GM20000 (cell line): ENCODE data around the gene MYO3B.

Experiments used
- DNase-seq: peaks from one replicate; pipeline ENCODE4 v3.0.0; 2012; ENCODE audit warnings: low spot score
- TF ChIP-seq, protein P1 (sequence below): IDR thresholded peaks from 2 replicates; pipeline ENCODE4 v1.5.1; 2012; ENCODE audit warnings: mild to moderate bottlenecking, control low read depth; ENCODE audit errors: extremely low read depth, missing control alignments

Gene MYO3B

DNA sequence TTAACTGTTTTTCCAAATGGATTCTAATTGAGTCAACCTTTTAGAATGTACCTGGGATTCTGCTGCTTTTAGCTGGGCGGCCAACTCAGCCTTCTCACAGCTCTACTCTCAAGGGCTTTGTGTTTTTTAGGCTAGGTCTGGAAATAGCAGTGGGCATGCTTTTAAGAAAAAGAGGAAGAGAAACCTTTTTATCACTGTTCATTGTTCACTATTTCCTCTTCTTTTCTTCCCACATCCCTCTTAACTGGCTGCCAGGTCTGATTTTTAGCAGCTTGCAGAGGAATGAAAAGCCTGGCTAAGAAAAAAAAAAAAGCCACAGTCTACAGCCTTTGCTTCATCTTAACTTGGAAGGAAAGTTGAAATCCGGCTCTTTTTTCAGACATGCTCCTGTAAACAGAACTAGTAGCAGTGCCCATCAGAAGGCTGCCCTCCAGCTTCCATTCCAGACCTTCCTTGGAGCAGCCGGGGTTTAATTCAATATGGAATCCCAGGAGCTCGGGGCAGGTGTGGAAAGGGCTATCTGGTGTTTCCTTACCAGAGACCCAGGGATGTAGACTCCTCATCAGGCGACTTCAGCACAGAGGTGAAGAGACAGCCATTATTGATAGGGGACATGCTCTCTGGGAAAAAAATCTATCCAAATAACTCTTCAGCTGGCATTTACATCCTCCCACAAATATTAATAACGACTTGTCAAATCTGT is 230.7 kb downstream of the MYO3B start:
- TF ChIP-seq, protein P1, sequence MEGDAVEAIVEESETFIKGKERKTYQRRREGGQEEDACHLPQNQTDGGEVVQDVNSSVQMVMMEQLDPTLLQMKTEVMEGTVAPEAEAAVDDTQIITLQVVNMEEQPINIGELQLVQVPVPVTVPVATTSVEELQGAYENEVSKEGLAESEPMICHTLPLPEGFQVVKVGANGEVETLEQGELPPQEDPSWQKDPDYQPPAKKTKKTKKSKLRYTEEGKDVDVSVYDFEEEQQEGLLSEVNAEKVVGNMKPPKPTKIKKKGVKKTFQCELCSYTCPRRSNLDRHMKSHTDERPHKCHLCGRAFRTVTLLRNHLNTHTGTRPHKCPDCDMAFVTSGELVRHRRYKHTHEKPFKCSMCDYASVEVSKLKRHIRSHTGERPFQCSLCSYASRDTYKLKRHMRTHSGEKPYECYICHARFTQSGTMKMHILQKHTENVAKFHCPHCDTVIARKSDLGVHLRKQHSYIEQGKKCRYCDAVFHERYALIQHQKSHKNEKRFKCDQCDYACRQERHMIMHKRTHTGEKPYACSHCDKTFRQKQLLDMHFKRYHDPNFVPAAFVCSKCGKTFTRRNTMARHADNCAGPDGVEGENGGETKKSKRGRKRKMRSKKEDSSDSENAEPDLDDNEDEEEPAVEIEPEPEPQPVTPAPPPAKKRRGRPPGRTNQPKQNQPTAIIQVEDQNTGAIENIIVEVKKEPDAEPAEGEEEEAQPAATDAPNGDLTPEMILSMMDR = no peak
- no peak for DNase-seq

DNA sequence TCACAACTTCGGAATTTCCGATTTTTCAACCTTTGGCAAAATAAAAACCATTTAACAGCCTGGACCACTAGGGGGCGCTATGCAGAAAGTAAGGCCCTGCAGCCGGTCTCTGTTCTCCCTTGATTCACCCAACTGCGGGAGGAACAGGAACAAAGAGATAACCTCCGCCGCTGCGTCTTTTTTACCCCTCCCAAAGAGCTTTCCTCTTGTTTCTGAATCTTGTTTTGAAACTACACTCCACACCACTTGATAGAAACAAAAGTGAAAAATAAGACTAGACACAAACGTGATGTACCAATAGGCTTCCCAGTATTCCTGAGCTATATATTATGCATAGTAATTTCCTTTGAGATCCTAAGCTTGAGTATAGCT is 231.2 kb downstream of the MYO3B start:
- TF ChIP-seq, protein P1 = peak; percentile 63
- peak; percentile 41 for DNase-seq

DNA sequence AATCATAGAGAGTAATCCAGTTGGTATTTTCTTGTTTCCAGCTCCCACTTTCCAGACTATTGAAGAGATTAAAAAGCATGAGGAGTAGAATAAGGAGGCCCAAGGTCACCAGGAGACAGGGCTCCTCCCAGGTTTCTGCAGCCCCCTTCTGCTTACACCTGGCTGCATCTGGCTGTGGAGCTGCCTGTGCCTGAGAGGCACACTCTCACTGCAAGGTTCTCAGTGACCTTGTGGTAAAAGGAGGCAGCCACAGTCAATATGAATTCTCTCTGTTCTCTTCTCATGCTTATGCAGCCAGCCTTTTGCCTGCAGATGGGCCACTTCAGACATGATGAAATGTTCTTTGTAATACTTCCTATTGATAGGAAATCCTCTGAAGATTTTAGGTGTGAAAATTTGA is 233.7 kb downstream of the MYO3B start:
- DNase-seq = no peak

DNA sequence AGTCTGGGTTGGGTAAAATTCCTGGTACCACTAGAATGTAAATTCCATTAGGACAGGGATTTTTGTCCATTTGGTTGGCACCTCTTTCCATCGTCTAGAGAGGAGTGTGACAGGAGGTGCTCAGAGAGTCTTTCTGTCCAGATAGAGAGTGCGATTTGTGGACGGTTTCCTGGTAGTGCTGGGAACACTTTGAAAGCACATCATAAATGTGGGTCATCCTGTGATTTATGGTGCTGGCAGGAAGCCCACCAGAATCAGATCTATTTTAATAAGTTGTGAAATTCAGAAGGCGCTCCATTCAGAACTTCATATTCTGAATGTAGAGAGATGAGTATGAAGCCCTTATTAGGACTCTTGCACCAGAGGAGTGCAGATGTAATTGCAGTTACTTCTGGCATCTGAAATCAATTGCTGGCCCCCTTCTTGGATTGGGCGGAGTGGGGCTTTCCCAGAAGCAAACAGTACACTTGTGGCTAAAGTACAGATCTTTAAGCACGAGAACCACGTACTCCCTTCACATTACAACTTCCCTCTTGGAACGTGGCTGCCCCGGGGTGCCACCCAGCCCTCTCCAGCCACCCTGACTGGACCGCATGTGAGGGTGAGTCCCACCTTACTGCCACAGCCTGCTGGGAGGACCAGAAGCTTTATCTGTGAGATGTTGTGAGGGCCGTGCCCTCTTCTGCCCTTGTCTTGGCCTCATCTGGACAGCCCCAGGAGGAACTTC is 243.2 kb downstream of the MYO3B start:
- no peak for DNase-seq
- TF ChIP-seq, protein P1 = no peak

More for the DNA sequence above, 233.7 kb downstream of the MYO3B start:
- TF ChIP-seq, protein P1 = no peak

DNA sequence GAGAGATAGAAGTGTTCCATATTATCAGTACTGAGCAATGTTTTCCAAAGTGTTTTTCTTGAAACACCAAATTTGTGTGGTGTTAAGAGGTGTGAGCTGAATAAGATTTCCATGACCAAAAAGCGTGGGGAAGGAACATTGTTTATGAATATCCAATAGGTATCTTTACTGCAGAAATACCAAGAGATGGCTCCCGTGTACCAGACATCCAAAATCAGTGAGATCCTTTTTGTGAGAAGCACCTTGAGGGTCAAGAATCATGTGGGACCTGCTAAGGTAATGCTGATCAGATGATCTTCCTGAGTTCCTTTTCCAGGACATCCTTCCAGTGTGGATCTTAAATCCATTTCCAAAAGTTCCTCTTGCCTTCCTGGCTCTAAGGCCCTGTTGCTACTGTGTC is 246.0 kb downstream of the MYO3B start:
- TF ChIP-seq, protein P1 = no peak
- DNase-seq = no peak

DNA sequence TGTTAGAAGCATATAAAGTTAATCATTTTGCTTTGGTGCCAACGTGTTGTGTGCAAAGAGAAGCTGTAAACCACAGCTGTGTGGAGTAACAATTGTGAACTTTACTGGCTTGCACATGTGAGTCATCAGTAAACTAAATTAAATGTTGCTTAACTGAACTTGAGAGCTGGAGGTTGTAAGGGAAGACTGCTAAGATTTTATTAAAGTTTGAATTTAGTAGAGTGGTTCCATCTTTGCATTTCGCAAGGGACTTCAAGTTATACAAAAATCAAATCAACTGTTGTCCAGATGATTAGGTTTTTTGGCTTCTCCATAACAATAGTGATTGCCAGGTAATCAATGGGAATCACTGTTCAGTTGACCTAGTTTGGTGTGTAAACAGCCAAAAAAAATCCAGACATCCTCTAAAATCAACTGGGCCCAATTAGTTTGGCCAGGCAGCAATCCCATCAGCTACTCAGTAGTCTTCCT is 247.4 kb downstream of the MYO3B start:
- TF ChIP-seq, protein P1 = no peak
- DNase-seq = no peak

DNA sequence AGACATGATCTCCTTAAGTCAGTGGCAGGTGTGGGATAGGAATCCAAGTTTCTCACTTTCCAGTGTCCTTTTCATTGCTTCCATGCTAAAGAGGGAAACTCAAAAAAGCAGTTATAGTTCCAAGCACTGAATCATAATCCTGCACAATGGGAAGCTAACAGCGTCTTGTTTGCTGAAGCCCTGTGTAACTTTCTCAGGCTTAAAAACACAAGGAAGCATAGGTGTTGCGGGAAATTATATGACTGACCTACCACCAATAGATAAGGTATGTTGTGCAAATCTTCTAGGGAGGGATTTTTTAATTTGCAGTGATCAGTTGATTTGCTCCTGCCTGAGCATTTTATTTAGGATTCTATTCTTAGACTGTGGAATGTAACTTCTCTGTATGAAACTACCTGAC is 250.9 kb downstream of the MYO3B start:
- DNase-seq = no peak
- TF ChIP-seq, protein P1 = no peak
